GM21515 (cell line): Measurements from ENCODE around the gene CNTNAP2.
A peak's percentile ranks its signal among the peaks of the same experiment; 100 is the strongest.

ENCODE experiments used
- ATAC-seq: cut with Tn5 transposase; IDR thresholded peaks from one replicate; pipeline ENCODE4 v1.9.1; 2021; ENCODE audit not compliant: unreplicated experiment

The CNTNAP2 gene

GRCh38 chr7:148212731-148213130 lies 2096.1 kb downstream of the CNTNAP2 start:
- ATAC-seq = no peak

GRCh38 chr7:148214101-148214500 lies 2097.5 kb downstream of the CNTNAP2 start:
- no peak for ATAC-seq

DNA sequence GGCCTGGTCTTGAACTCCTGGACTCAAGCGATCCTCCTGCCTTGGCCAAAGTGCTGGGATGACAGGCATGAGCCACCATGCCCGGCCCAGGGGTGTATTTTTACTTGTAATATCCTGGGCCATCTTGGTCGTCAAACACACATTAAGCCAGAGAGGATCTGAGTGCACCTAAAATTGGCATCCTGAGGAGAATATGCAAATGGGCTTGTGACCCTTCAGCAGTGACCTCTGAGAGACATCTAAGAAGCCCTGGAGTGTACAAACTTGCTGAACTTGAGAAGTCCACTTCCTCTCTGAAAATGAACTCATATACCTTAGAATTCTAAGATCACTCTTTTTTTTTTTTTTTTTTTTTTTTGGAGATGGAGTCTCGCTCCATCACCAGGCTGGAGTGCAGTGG lies 2102.0 kb downstream of the CNTNAP2 start:
- no peak for ATAC-seq

- no peak for ATAC-seq
These were observed 2106.1 kb downstream of the CNTNAP2 start for GRCh38 chr7:148222721-148223120.

DNA sequence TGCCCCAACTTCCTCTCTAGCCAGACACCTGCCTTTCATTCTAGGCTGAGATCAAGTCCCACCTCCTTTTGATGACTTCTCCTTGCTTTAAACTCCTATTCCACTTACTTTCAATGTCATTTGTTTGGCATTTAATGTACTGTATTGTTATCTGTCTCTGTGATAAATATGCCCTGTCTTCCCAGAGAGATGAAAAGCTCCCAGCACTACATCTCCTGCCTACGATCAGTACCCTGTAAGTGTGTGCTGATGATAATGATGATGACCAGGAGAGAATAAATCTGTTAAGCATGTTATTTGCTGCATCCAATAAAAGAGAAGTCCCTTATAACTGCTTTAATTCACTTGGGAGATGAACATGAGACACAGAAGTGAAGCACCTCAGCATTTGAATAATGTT lies 2106.6 kb downstream of the CNTNAP2 start:
- ATAC-seq = no peak

GRCh38 chr7:148223738-148224137 lies 2107.1 kb downstream of the CNTNAP2 start:
- no peak for ATAC-seq

- no peak for ATAC-seq
These were observed 2113.7 kb downstream of the CNTNAP2 start for GRCh38 chr7:148230296-148230695.

- no peak for ATAC-seq
These were observed 2114.3 kb downstream of the CNTNAP2 start for GRCh38 chr7:148230883-148231282.

GRCh38 chr7:148232784-148233183 lies 2116.2 kb downstream of the CNTNAP2 start:
- ATAC-seq = no peak

GRCh38 chr7:148234715-148235114 lies 2118.1 kb downstream of the CNTNAP2 start:
- ATAC-seq = no peak

- ATAC-seq = no peak
These were observed 2122.2 kb downstream of the CNTNAP2 start for GRCh38 chr7:148238761-148239325.

DNA sequence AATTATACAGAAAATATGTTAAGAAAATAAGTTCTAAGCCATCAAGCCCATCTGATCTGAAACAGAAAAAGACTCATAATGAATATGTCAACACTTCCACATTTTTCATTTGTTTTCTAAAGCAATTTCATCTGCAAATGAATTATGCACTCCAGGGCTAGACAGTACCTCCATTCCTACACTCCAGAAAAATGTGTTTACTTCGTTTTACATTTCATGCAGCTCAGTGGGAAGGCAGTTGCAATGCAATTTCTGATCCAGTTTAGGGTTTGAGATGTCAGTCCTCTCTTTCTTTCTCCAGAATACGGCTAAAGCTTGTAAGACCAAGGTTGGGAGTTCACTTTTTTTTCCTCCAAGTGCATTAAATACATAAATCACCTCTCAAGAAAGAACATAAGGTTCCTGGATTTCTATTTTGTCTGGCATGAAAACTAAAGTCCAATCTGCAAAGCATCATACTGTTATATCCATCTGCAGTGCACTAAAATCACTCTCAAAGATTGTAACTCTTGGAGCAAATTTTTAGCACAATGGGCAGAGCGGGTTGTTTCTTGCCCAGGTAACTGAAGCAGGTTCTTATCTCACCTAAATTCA lies 2125.2 kb downstream of the CNTNAP2 start:
- ATAC-seq = peak; percentile 9

GRCh38 chr7:148242294-148242821 lies 2125.8 kb downstream of the CNTNAP2 start:
- ATAC-seq = peak; percentile 98

- no peak for ATAC-seq
These were observed 2128.8 kb downstream of the CNTNAP2 start for GRCh38 chr7:148245381-148245780.

DNA sequence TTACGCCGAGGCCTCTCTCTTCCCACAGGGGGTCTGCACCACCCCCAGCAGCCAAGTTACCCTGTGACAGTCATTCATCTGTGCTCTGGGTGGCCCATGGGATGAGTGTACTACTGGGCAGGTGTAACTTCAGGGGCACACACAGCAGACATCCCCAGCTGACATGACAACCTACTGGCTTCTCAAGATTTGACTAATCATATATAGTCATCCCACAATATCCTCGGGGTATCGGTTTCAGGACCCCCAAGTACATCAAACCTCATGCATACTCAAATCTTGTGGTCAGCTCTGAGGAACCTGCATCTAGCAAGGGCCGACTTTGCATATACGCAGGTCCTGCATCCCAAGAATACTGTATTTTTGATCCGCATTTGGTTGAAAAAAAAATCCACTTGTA lies 2137.0 kb downstream of the CNTNAP2 start:
- ATAC-seq = peak; percentile 93

GRCh38 chr7:148255333-148255732 lies 2138.7 kb downstream of the CNTNAP2 start:
- ATAC-seq = no peak

DNA sequence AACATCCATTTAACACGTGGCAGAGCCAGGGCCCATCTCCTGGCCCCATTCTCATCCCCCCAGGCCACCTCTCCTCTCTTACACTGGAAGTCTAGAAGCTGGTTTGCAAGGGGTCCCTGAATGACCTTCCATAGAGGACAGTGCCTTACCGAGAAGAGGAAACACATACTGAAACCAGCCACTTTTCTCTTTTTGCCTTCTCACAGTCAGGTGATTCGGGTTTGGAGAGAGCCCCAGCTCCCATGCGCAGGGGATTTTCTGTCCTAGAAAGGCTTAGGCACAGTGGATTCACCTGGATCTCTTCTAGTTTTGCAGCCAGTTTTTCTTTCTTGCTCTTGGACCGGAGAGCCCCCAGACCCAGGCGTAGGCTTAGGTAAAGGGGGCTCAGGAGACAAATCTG lies 2139.8 kb downstream of the CNTNAP2 start:
- no peak for ATAC-seq

DNA sequence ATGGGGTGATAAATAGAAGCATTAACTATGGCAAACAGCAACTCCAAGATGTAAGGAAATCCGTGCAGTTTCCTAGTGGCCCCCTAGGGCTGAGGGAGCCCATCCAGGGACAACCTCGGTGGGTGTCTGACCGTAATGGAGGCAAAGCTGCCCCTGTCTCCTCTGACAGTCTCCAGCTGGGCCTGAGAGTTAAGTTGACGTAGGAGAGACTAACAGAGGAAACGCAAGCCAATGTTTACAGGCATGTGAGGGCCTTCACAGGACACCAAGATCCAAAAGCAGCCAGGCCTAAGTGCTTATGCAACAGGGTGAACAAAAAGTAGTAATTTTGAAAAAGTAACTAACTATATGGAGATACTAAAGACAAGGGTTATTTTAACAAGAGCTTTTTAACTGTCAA lies 2144.0 kb downstream of the CNTNAP2 start:
- no peak for ATAC-seq

DNA sequence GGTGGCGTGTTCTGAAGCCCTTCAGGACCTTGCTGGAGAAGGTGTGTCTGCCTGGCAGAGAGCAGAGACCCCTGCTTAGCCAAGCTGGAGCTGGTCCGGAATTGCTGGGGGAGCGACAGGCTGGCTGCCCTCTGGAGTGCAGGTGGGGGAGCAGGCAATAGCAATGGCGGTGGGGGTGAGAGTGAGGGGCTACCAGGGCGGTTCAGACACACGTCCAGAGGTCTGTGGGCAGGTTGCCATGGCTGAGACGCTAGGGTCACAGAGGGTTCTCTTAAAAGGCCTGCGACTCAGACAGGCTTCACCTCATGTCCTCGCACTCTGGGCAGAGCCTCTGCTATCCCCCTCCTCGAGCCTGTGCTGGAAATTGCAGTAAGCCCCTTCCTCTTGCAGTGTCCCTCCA lies 2144.9 kb downstream of the CNTNAP2 start:
- ATAC-seq = no peak

DNA sequence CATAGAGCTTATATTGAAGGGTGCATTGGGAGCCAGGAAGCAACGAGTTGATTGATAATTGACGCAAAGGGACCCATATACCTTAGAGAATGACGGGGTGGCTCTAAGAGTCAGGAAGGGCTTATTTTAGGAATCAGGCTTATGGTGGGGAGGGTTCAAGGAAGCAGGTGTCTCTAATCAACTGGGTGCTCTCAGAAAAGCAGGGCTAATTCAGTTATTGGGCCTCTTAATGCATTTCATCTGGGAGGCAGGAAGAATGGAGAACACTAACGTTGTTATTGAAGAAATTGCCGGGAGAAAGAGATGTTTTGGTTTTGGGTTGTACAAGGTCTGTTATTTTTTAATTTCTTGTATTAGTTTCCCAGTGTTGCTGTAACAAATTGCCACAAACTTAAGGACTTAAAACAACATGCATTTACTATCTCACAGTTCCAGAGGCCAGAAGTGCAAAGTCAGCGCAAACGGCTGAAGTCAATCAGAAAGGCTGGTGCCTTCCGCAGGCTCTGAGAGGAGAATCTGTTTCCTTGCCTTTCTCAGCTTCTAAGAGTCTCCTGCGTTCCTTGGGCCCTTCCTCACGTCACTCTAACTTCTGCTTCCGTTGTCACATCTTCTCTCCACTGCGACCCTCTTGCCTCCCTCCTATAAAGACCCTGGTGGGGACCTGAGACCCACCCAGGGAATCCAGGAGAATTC lies 2145.5 kb downstream of the CNTNAP2 start:
- ATAC-seq = no peak

GRCh38 chr7:148262721-148263229 lies 2146.2 kb downstream of the CNTNAP2 start:
- peak; percentile 76 for ATAC-seq

GRCh38 chr7:148264933-148265557 lies 2148.4 kb downstream of the CNTNAP2 start:
- peak; percentile 63 for ATAC-seq
